Left cardiac atrium (tissue), 4 donors: ENCODE measurements around the gene GRIN1. TPM values are rescaled to one million over a fixed set of nuclear protein-coding genes. Genes with fewer than 3 reads are reported as not detected.
"Not testable (repeated sequence)": the region's sequence is repeated elsewhere in the genome, so short reads cannot be mapped to it uniquely, and the experiment has no call there.

Source experiments
- ATAC-seq, 2 donors: fragments of 200-7000 bp; cut with Tn5 transposase; one replicate each; pipeline ENCODE4 v1.9.1; 2020; ENCODE audit warnings: mild to moderate bottlenecking in 2 of 2, moderate library complexity in 2 of 2
- DNase-seq: peaks from one replicate; pipeline ENCODE4 v3.0.0-alpha.2; 2020
- intact Hi-C, 2 donors: fragments of 100-400 bp; cut with DNase I; formaldehyde crosslinking; loops; one replicate each; pipeline versions ENCODE4 v1.14.1 to v1.15.1; 2022 to 2023
- total RNA-seq, 2 donors: library from RNA; stranded (reverse); fragmentation: NEBNext Ultra II Directional; extraction: Animal tissue kit (Norgen Biotek cat#: 25700); gene quantifications; one replicate each; pipeline ENCODE4 v1.2.1, GENCODE V29; 2021
- donor health status: DM: no; HTN: yes; CAD: no.
- donor health status: DM: no; HTN: yes; CAD: no; lungs with severe emphysema.
- donor health status: DM: yes; HTN: yes; CAD: no.
- donor health status: Dilated cardiomyopathy.

GRIN1 gene
- total RNA-seq, 2 donors from 2014 or later = not detected

GRCh38 chr9:137123952-137124462, 14.9 kb upstream of the GRIN1 start:
- DNase-seq, ATAC-seq: not testable (repeated sequence)
- intact Hi-C loops = loop anchor here (5.0 to 10.0 kb wide), 3 partner anchors 61 to 108 kb away; partner anchors contain the start of genes ANAPC2 (in 1 of the 2), CYSRT1 (in 1 of the 2), RNF224 (in 1 of the 2) and SLC34A3 (in 1 of the 2)

DNA sequence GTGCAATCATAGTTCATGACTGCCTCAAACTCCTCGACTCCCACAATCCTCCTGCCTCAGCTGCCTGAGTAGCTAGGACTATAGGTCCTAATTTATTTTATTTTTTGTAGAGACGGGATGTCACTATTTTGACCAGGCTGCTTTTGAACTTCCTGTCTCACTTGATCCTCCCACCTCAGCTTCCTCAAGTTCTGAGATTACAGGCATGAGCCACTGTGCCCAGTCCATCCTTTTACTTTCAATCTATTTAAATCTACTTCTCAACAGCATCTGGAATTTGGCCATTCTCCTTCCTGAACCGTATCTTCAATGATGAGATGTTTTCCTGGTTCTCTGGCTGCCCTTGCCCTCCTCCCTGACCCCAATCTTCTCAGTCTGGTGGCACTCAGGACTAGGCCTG, 12.2 kb upstream of the GRIN1 start:
- ATAC-seq (no peak), DNase-seq (no peak)
- intact Hi-C loops = loop anchor here in 1 of 2 donors (10.0 kb wide), 1 partner anchor 58 kb away; the partner anchor contains the start of genes ANAPC2 and SSNA1

GRCh38 chr9:137127301-137128157, 11.4 kb upstream of the GRIN1 start:
- intact Hi-C loops = loop anchor here in 1 of 2 donors (10.0 kb wide), 1 partner anchor 57 kb away; the partner anchor contains the start of genes ANAPC2 and SSNA1
- ATAC-seq (no peak), DNase-seq (no peak)

DNA sequence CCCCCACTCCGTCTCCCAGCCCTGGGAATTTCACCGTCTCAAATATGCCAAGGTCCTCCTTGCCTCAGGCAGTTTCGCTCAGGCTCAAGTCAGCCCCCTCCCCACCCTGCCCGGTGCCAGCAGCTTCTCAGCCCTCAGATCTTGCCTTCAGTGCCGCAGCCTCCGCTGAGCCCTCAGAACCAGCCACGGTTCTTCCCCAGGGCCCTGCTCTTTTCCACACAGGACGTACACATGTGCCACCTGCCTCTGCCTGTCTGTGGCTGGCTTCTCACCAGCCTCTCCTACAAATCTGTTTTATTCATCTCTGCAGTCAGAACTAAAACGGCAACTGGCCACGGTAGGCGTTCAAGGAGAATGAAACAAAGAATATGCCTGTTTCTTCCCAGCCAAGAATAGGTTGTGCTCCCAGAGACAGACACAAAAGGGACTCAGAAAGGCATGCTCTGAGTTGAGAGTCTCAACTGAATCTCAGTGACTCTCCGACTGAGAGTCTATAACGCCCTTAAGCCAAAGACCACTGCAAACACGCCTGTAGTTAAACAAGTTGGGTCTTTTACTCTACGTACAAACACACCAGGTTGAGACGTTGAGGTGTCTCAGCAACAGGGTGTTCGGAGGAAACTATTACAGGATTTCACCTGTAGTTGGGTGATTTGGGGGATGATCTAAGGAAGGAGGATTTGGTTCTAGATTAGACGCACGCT, 10.6 kb upstream of the GRIN1 start:
- DNase-seq = no peak
- no peak for ATAC-seq
- intact Hi-C loops = loop anchor here in 1 of 2 donors (10.0 kb wide), 1 partner anchor 56 kb away; the partner anchor contains the start of genes ANAPC2 and SSNA1

- DNase-seq = no peak
Observed at GRCh38 chr9:137128862-137129455, 10.0 kb upstream of the GRIN1 start.

GRCh38 chr9:137129456-137130175, 9.3 kb upstream of the GRIN1 start:
- ATAC-seq (peak; percentile 99 to 100), DNase-seq (peak; percentile 93)
- intact Hi-C loops = loop anchor here in 1 of 2 donors (10.0 kb wide), 1 partner anchor 55 kb away; the partner anchor contains the start of genes ANAPC2 and SSNA1

More at GRCh38 chr9:137128862-137129455, 10.0 kb upstream of the GRIN1 start:
- intact Hi-C loops = loop anchor here in 1 of 2 donors (10.0 kb wide), 1 partner anchor 56 kb away; the partner anchor contains the start of genes ANAPC2 and SSNA1
- ATAC-seq = peak; percentile 19 to 36

GRCh38 chr9:137130176-137130755, 8.7 kb upstream of the GRIN1 start:
- DNase-seq (no peak), ATAC-seq (peak in 1 of 2 donors; percentile 24)
- intact Hi-C loops = no loop called here

- intact Hi-C loops = no loop called here
- ATAC-seq (no peak), DNase-seq (no peak)
Observed at GRCh38 chr9:137134191-137134590, 4.8 kb upstream of the GRIN1 start.

- intact Hi-C loops, DNase-seq, ATAC-seq: not testable (repeated sequence)
Observed at GRCh38 chr9:137135154-137135553, 3.8 kb upstream of the GRIN1 start.

DNA sequence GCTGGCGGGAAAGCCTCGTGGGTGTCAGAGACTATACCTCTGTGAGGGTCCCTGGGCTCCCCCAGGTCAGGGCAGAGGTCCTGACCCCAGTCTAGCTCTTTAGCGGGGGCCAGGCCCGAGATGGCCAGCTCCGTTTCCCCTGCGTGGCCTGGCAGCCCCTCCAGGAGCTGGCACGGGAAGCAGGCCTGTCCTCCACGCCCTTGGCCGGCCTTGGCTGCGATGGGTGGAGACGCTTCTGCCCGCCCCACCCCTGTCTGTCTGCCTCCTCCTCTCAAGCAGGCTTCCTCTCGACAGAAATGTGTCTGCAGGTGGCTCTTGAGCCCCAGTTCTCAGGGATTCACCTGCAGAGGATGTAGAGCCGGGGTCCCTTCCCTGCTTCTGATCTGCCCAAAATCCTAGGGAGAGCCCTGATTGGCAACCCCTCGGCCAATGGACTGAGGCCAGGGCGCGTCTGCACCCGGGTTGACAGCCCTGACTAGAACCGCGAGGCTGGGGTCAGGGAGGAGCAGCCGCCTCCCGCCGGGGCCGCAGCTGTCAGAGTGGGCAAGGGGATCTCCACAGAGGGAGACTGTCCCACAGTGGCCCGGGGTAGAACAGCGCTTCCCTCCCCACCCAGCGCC, 2.6 kb upstream of the GRIN1 start:
- ATAC-seq = peak in 1 of 2 donors; percentile 50
- DNase-seq = no peak
- intact Hi-C loops = no loop called here

GRCh38 chr9:137136881-137137607, 1.9 kb upstream of the GRIN1 start:
- intact Hi-C loops = no loop called here
- no peak for ATAC-seq
- DNase-seq = no peak

- ATAC-seq = no peak
- intact Hi-C loops = no loop called here
- DNase-seq = no peak
Observed at GRCh38 chr9:137138058-137138721, 764 bp upstream of the GRIN1 start.

- no peak for DNase-seq
- intact Hi-C loops = no loop called here
- ATAC-seq = no peak
Observed at GRCh38 chr9:137139468-137140150, 655 bp downstream of the GRIN1 start.

- intact Hi-C loops = no loop called here
- no peak for DNase-seq
- no peak for ATAC-seq
Observed at GRCh38 chr9:137140151-137141012, 1.4 kb downstream of the GRIN1 start.
